ENCODE data around the gene LRP2.
"Not testable (repeated sequence)": the region's sequence is repeated elsewhere in the genome, so short reads cannot be mapped to it uniquely, and the experiment has no call there.

Gene LRP2

GRCh38 chr2:169300636-169301530, 61.5 kb downstream of the LRP2 start:
- no peak for DNase-seq

DNA sequence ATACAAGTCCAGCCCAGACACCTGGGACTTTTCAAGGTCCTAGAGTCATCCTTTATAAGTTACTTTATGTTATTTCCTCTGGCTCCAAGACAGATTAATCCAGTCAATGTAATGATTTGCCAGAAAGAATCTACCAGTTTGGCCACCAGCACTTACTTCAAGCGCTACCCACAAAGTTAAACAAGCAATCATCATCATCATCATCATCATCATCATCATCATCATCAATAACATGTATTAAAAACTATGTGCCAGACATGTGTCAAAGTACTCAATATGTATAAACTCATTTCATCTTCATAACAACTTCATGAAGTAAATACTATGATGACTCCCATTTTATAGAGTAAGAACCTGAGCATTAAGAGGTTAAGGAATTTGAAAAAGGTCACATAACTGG, 64.3 kb downstream of the LRP2 start:
- DNase-seq, result no peak

DNA sequence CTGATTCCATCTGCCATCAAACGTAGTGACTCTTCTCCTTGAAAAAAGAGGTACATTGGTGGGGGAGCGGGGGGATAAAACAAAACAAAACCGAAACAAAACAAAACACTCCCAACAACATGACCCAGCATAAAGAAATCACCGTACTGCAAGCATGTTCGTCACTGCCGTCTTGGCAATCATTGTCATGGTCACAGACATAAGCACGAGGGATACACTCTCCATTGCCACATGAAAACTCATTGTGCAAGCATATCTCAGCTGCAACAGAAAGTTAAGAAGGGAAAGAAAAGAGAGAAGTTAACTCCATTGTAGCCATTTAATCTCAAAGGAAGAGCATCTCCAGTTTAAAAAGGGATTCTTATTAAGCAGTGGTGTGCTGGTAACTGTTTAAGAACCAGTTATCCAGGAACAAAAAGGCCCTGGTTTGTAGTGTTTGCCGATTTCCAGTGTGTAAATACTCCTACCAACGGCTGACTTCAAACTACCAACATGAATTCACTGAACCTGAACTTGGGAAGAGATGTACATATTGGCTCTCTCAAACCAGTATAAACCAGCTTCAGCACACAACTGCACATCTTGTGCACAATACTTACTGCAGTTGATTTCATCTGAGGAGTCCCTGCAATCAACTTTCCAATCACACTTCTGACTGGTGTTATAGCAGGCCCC, 68.2 kb downstream of the LRP2 start:
- DNase-seq, result peak in 1 of 2 experiments; percentile 29

DNA sequence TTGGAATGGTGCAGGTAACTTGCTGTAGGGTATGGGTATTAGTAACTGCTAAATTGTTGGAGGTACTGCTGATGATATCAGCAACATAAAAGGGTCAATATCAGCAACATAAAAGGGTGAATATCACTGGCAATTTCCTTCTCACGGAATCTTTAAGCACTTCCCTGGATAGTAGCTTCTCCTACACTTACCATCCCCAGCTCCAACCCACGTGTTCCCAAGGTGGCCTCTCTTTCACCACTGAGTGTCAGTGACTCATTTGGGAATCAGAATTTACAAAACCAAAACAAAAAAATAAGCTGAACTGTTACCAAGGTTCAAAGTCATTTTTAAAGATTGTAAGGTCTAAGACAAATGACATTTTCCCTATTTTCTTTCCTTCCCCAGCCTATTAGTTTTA, 70.8 kb downstream of the LRP2 start:
- no peak for DNase-seq

DNA sequence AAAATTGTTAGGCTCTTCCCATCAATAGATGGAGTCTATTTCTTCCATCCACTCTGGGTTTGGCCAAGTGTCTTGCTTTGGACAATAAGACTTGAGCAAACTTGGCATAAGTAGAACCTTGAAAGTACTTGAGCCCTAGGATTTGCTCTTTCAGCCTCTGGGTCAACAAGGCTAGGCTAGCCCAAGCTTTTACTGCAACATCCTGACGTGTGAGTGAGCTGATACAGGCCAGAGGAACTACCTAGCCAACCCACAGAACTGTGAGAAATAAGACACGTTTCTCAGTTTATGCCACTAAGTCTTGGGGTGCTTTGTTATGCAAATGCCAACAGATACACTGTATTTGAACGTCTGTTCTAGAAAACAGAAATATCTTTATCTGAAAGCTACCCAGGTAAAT, 71.9 kb downstream of the LRP2 start:
- DNase-seq, result no peak

DNA sequence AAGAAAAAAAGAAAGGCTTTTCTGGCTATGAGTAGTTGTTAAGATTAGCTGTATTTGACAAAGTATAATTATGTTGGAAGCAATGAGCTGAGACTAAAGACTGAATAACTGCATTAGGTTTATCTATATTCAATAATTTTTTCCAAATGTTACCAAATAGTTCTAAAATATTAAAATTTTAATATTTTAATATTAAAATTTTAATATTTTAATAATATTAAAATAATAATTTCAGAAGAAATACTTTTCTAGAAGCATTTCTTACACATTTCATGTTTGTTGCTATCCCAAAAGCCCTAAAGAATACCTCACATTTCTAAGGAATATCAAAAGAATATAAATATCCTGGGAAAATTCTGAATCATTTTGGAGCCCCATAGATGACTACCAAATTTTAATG, 74.7 kb downstream of the LRP2 start:
- no peak for DNase-seq

GRCh38 chr2:169286624-169287231, 75.6 kb downstream of the LRP2 start:
- no peak for DNase-seq

- DNase-seq, result no peak
Measured at GRCh38 chr2:169285531-169286235, 76.7 kb downstream of the LRP2 start.

- DNase-seq, result no peak
Measured at GRCh38 chr2:169280502-169280901, 81.8 kb downstream of the LRP2 start.

GRCh38 chr2:169275696-169276444, 86.5 kb downstream of the LRP2 start:
- no peak for DNase-seq

- no peak for DNase-seq
Measured at GRCh38 chr2:169272010-169272409, 90.3 kb downstream of the LRP2 start.

- DNase-seq, result not testable (repeated sequence)
Measured at GRCh38 chr2:169270574-169270973, 91.8 kb downstream of the LRP2 start.

GRCh38 chr2:169265591-169265990, 96.7 kb downstream of the LRP2 start:
- DNase-seq, result no peak

- DNase-seq, result no peak
Measured at GRCh38 chr2:169260846-169261642, 101.3 kb downstream of the LRP2 start.

DNA sequence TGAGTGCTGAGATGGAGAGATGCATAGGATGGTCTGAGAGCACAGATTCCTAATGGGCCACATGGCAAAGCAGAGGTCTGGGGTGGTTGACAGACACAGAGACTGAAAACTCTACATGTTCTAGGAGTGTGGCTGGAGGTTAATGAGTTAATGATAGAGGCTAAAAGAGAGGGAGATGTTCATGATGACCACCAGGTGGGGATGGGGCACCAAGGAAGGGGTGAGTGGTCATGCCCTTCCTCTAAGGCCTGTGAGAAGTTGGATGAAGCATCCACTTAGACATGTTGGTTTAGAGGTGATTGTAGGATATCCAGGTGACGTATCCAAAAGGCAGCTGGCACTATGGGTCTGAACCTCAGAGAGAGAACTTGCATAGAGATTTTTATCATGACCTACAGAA, 102.1 kb downstream of the LRP2 start:
- DNase-seq, result no peak

- DNase-seq, result no peak
Measured at GRCh38 chr2:169259402-169259801, 102.9 kb downstream of the LRP2 start.

- DNase-seq, result no peak
Measured at GRCh38 chr2:169258045-169258601, 104.2 kb downstream of the LRP2 start.

- DNase-seq, result no peak
Measured at GRCh38 chr2:169254774-169255173, 107.6 kb downstream of the LRP2 start.

GRCh38 chr2:169247211-169247610, 115.1 kb downstream of the LRP2 start:
- no peak for DNase-seq

DNA sequence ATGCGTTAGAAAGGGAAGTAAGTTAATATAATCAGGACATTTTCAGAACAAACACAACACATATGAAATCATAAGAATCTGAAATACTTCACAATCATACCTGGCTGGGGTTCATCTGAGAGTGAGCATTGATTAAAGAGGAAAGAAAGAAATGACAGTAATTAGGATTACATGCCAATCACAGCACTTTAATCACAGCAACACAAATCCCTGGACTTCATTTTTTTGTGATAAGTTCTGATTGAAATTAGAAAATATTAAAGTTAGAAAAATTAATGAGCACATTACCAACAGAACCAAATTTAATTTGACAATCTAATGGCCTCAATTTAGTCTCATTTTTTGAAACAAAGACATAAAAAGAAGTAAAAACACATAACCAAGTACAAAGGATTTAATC, 121.9 kb downstream of the LRP2 start:
- DNase-seq, result no peak

DNA sequence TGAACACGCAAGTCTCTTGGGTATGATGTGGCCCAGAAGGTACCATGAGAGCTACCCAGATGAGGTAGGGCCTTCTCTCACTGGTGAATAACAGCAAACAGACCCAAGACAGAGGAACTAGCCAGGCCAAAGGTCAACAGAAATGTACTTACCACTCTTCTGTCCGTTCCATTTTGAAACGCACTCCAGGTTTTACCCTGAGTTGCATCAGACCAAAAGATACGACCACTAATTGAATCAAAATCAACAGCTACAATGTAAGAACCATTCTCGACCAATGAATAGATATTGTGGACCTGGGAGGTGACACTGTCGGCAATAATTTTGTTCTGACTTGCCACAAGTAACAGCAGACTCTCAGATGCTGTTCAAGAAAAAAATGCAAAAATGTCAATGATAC, 124.4 kb downstream of the LRP2 start:
- no peak for DNase-seq

Data from NCI-H2081 (cell line).